OCI-LY3 (cell line): Measurements from ENCODE around the gene SLC37A4.

Experiments used
- EZH2phosphoT487 ChIP-seq: fragments of 200-600 bp; shearing (Covaris generic); IDR thresholded peaks from 2 replicates; pipeline ENCODE4 v1.6.1; 2018; ENCODE audit warnings: antibody characterized with exemption, mixed run types, low read depth
- TF ChIP-seq, protein P1 (sequence below): fragments of 200-600, 300-600 bp; sonication (generic); IDR thresholded peaks from 2 replicates; pipeline ENCODE4 v1.5.1; 2014; ENCODE audit warnings: antibody characterized with exemption, low read length, low read depth

DNA sequence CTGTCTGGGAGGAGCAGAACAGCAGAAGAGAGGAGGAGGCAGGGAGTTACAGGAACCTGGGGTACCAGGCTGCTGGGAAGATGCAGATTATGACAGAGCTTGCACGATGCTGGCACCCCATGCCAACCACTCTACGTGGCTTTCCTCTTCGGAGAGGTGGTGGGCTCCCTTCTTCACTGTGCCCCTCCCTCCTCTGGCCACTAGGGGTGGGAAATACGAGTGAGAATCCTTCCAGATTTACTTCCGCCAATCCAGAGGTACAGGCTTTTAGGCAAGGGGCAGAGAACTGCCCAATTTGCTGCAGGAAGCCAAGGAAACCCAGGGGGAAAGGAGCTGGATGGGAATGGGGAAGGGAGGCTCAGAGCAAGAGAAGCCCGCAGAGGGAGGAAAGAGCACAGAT is 14.0 kb upstream of the SLC37A4 start:
- TF ChIP-seq, protein P1, sequence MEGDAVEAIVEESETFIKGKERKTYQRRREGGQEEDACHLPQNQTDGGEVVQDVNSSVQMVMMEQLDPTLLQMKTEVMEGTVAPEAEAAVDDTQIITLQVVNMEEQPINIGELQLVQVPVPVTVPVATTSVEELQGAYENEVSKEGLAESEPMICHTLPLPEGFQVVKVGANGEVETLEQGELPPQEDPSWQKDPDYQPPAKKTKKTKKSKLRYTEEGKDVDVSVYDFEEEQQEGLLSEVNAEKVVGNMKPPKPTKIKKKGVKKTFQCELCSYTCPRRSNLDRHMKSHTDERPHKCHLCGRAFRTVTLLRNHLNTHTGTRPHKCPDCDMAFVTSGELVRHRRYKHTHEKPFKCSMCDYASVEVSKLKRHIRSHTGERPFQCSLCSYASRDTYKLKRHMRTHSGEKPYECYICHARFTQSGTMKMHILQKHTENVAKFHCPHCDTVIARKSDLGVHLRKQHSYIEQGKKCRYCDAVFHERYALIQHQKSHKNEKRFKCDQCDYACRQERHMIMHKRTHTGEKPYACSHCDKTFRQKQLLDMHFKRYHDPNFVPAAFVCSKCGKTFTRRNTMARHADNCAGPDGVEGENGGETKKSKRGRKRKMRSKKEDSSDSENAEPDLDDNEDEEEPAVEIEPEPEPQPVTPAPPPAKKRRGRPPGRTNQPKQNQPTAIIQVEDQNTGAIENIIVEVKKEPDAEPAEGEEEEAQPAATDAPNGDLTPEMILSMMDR, result no peak
- TF ChIP-seq EZH2phosphoT487, result no peak
